OCI-LY1 (cell line): ENCODE data around the gene MAN1A2.

Experiments
- H2AFZ ChIP-seq: fragments of 200-600 bp; sonication (generic), shearing (Covaris generic); 2 replicates; pipeline ENCODE4 v1.6.0; 2014; ENCODE audit warnings: antibody characterized with exemption, mild to moderate bottlenecking, low read length
- H3F3A ChIP-seq: fragments of 200-600 bp; sonication (generic), shearing (Covaris generic); 2 replicates; pipeline ENCODE4 v1.6.0; 2014; ENCODE audit warnings: mild to moderate bottlenecking, antibody characterized with exemption, low read length, moderate library complexity; ENCODE audit not compliant: insufficient read depth
- H3K27ac ChIP-seq: fragments of 200-600 bp; sonication (generic); 2 replicates; pipeline ENCODE4 v1.5.1; 2014; ENCODE audit warnings: low read length, mixed run types, mild to moderate bottlenecking, low read depth; ENCODE audit not compliant: poor library complexity, severe bottlenecking
- H3K27me3 ChIP-seq: fragments of 200-600 bp; sonication (generic); 2 replicates; pipeline ENCODE4 v1.6.0; 2014; ENCODE audit warnings: antibody characterized with exemption, mild to moderate bottlenecking, low read length, moderate library complexity; ENCODE audit not compliant: insufficient read depth
- H3K36me3 ChIP-seq: fragments of 200-600 bp; sonication (generic); 2 replicates; pipeline ENCODE4 v1.6.1; 2014; ENCODE audit warnings: mild to moderate bottlenecking, antibody characterized with exemption, low read length, moderate library complexity, mixed read lengths; ENCODE audit not compliant: insufficient read depth
- H3K4me1 ChIP-seq: fragments of 200-600 bp; sonication (generic); 2 replicates; pipeline ENCODE4 v1.5.1; 2014; ENCODE audit warnings: mild to moderate bottlenecking, low read length, moderate library complexity; ENCODE audit not compliant: insufficient read depth, severe bottlenecking
- H3K4me2 ChIP-seq: fragments of 200-600 bp; sonication (generic), shearing (Covaris generic); 2 replicates; pipeline ENCODE4 v1.6.1; 2014; ENCODE audit warnings: low read length
- H3K4me3 ChIP-seq: fragments of 200-600 bp; sonication (generic); 2 replicates; pipeline ENCODE4 v1.5.1; 2014; ENCODE audit warnings: low read length, low read depth, mild to moderate bottlenecking, mixed read lengths; ENCODE audit not compliant: poor library complexity, severe bottlenecking
- H3K79me2 ChIP-seq: fragments of 200-600 bp; shearing (Covaris generic); 2 replicates; pipeline ENCODE4 v1.6.1; 2016; ENCODE audit warnings: mixed run types, low read length, mixed read lengths; ENCODE audit not compliant: insufficient read depth
- H3K9ac ChIP-seq: fragments of 200-600 bp; sonication (generic), shearing (Covaris generic); 2 replicates; pipeline ENCODE4 v1.6.1; 2014; ENCODE audit warnings: mild to moderate bottlenecking, low read length, mixed read lengths
- H3K9me2 ChIP-seq: fragments of 200-600 bp; sonication (generic), shearing (Covaris generic); 2 replicates; pipeline ENCODE4 v1.6.1; 2014; ENCODE audit warnings: low read depth, mild to moderate bottlenecking, low read length, mixed read lengths
- H3K9me3 ChIP-seq: fragments of 200-600 bp; shearing (Covaris generic); 2 replicates; pipeline ENCODE4 v1.6.1; 2014; ENCODE audit warnings: low read length, mixed read lengths
- H4K20me1 ChIP-seq: fragments of 200-600 bp; sonication (generic), shearing (Covaris generic); 2 replicates; pipeline ENCODE4 v1.6.0; 2016; ENCODE audit warnings: mild to moderate bottlenecking, low read length; ENCODE audit not compliant: insufficient read depth
- CTCF ChIP-seq: fragments of 200-600 bp; sonication (generic), shearing (Covaris generic); IDR thresholded peaks from 2 replicates; pipeline ENCODE4 v1.5.1; 2017; ENCODE audit warnings: mild to moderate bottlenecking, antibody characterized with exemption, low read length, moderate library complexity, mixed read lengths
- EZH2 ChIP-seq: fragments of 200-600 bp; sonication (generic), shearing (Covaris generic); IDR thresholded peaks from 2 replicates; pipeline ENCODE4 v1.8.0; 2017; ENCODE audit warnings: borderline replicate concordance, mixed run types, mild to moderate bottlenecking, antibody characterized with exemption, low read length, moderate library complexity, mixed read lengths

Gene MAN1A2

GRCh38 chr1:117495068-117495467 lies 127.8 kb downstream of the MAN1A2 start:
- Histone ChIP-seq H4K20me1 (no peaks in the 10 kb centered on the region), H3K4me2 (no peak overlapping the region), H3K9me2 (no peaks in the 10 kb centered on the region), H3F3A (no peaks in the 10 kb centered on the region), H3K4me1 (no peaks in the 10 kb centered on the region), H2AFZ (no peak overlapping the region), H3K36me3 (no peaks in the 10 kb centered on the region), H3K9me3 (no peaks in the 10 kb centered on the region), H3K4me3 (no peak overlapping the region), H3K27me3 (no peaks in the 10 kb centered on the region), H3K27ac (no peak overlapping the region), H3K79me2 (no peaks in the 10 kb centered on the region), H3K9ac (no peak overlapping the region)
- TF ChIP-seq EZH2 (no peak), CTCF (no peak)

- H3K4me2 ChIP-seq, result no peak overlapping the region
- H3K27me3 ChIP-seq, result no peaks in the 10 kb centered on the region
- no peaks in the 10 kb centered on the region for H3K9me2 ChIP-seq
- no peak for TF ChIP-seq EZH2
- TF ChIP-seq CTCF, result no peak
- no peaks in the 10 kb centered on the region for H3K79me2 ChIP-seq
- H3F3A ChIP-seq, result no peaks in the 10 kb centered on the region
- H3K27ac ChIP-seq, result no peak overlapping the region
- no peaks in the 10 kb centered on the region for H3K4me1 ChIP-seq
- no peak overlapping the region for H3K4me3 ChIP-seq
- no peak overlapping the region for H2AFZ ChIP-seq
- H3K9me3 ChIP-seq, result no peaks in the 10 kb centered on the region
- H3K36me3 ChIP-seq, result peaks cover 5% of the 10 kb centered on the region; the same call in 1 of the 2 replicates
- no peak overlapping the region for H3K9ac ChIP-seq
- H4K20me1 ChIP-seq, result no peaks in the 10 kb centered on the region
Observed at GRCh38 chr1:117499071-117499470, 131.8 kb downstream of the MAN1A2 start.

- no peak overlapping the region for H2AFZ ChIP-seq
- H3K9me2 ChIP-seq, result no peaks in the 10 kb centered on the region
- H3K9me3 ChIP-seq, result no peaks in the 10 kb centered on the region
- H3K36me3 ChIP-seq, result peaks cover 5% of the 10 kb centered on the region; the same call in 1 of the 2 replicates
- H3K27ac ChIP-seq, result no peak overlapping the region
- no peak overlapping the region for H3K4me3 ChIP-seq
- H3K4me1 ChIP-seq, result no peaks in the 10 kb centered on the region
- TF ChIP-seq EZH2, result no peak
- no peak overlapping the region for H3K4me2 ChIP-seq
- H3K9ac ChIP-seq, result no peak overlapping the region
- H3K27me3 ChIP-seq, result no peaks in the 10 kb centered on the region
- no peaks in the 10 kb centered on the region for H3F3A ChIP-seq
- H3K79me2 ChIP-seq, result no peaks in the 10 kb centered on the region
- H4K20me1 ChIP-seq, result no peaks in the 10 kb centered on the region
Observed at GRCh38 chr1:117500584-117500983, 133.3 kb downstream of the MAN1A2 start.

GRCh38 chr1:117501281-117501680 lies 134.0 kb downstream of the MAN1A2 start:
- Histone ChIP-seq H2AFZ (no peak overlapping the region), H3K4me2 (no peak overlapping the region), H3K4me1 (no peaks in the 10 kb centered on the region), H3K27me3 (no peaks in the 10 kb centered on the region), H3F3A (no peaks in the 10 kb centered on the region), H3K36me3 (peaks cover 9% of the 10 kb centered on the region; the same call in 1 of the 2 replicates), H3K9me3 (no peaks in the 10 kb centered on the region), H3K79me2 (no peaks in the 10 kb centered on the region), H3K27ac (no peak overlapping the region), H3K4me3 (no peak overlapping the region), H3K9me2 (no peaks in the 10 kb centered on the region), H4K20me1 (no peaks in the 10 kb centered on the region), H3K9ac (no peak overlapping the region)
- TF ChIP-seq EZH2 (no peak), CTCF (no peak)
